HepG2 (cell line): ENCODE data around the gene ANKRD62.

ENCODE experiments used
- CBX2 ChIP-seq, 2 experiments: fragments of 200-600 bp in 1 of 2; sonication (generic); formaldehyde crosslinking in 1 of 2; IDR thresholded peaks; 2 replicates each; pipeline versions ENCODE4 v1.7.0 to v1.8.1; 2018 to 2022; ENCODE audit warnings: low read depth in 2 of 2, low read length in 1 of 2, mild to moderate bottlenecking in 1 of 2, missing genetic modification reagents in 1 of 2
- CREM ChIP-seq, 2 experiments: sonication (generic) in 1 of 2; formaldehyde crosslinking in 1 of 2; IDR thresholded peaks; 2 replicates each; pipeline versions ENCODE4 v1.4.0 to v1.6.1; 2016 to 2020; ENCODE audit warnings: antibody characterized with exemption in 1 of 2, mild to moderate bottlenecking in 1 of 2, missing genetic modification reagents in 1 of 2
- MZF1 ChIP-seq: sonication (generic); formaldehyde crosslinking; IDR thresholded peaks from 2 replicates; pipeline ENCODE4 v1.8.1; 2023; ENCODE audit warnings: mild to moderate bottlenecking, missing genetic modification reagents, borderline replicate concordance
- POLR2A ChIP-seq, 2 experiments: IDR thresholded peaks; 2 replicates each; pipeline ENCODE4 v1.6.1; 2011; ENCODE audit warnings: low read depth in 2 of 2, low read length in 2 of 2, mild to moderate bottlenecking in 1 of 2, moderate library complexity in 1 of 2; ENCODE audit not compliant: insufficient read depth in 1 of 2
- STAT5B ChIP-seq: sonication (generic); formaldehyde crosslinking; IDR thresholded peaks from 2 replicates; pipeline ENCODE4 v1.4.0; 2020; ENCODE audit warnings: missing genetic modification reagents
- SUZ12 ChIP-seq: fragments of 150-350 bp; IDR thresholded peaks from 2 replicates; pipeline ENCODE4 v1.6.1; 2014; ENCODE audit warnings: low read depth, low read length
- TCF12 ChIP-seq, 2 experiments: fragments of 450-650 bp in 1 of 2; sonication (generic) in 1 of 2; formaldehyde crosslinking in 1 of 2; IDR thresholded peaks; 2 replicates each; pipeline versions ENCODE4 v1.6.1 to v1.8.0; 2017 to 2022; ENCODE audit warnings: antibody characterized with exemption in 1 of 2, mild to moderate bottlenecking in 1 of 2, missing genetic modification reagents in 1 of 2, moderate library complexity in 1 of 2
- TMF1 ChIP-seq: sonication (generic); formaldehyde crosslinking; IDR thresholded peaks from 2 replicates; pipeline ENCODE4 v1.8.1; 2022; ENCODE audit warnings: low read depth, missing genetic modification reagents
- TF ChIP-seq, protein P1 (sequence below): sonication (generic); formaldehyde crosslinking; IDR thresholded peaks from 2 replicates; pipeline ENCODE4 v1.4.0; 2020; ENCODE audit warnings: missing genetic modification reagents

DNA sequence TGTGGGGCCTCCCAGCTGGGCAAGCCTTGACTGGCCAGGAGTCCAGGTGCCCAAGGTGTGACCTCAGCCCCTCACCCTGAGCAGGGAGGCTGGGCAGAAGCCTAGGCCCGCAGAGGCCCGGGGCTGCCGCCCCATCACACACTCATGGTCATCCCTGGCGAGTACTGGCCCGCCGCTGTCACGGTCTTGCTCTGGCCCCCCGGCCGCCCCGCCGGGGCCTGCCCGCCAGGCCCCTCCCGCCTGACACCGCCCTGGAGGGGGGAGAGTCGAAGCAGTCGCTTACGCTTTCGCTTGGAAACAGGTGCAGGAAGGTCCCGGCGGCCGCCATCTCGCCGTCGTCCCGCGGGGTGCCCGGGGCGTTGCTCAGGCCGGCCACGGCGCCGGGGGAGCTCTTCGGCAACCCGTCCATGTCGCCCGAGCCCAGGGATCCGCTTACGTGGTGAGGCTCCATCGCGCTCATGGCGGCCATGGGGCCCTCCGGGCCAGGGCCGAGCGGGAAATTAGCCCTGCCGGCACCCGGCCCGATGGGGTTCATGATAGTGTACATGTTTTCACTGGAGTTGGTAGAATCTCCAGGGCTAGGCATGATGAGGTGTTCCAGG is 26.6 kb upstream of the ANKRD62 start:
- no peak for TF ChIP-seq MZF1 (CRISPR knock-in tag)
- no peak for TF ChIP-seq CREM (IDR thresholded peaks at IDR 0.05)
- no peak for TF ChIP-seq CREM (CRISPR knock-in tag; IDR thresholded peaks at IDR 0.05)
- TF ChIP-seq SUZ12 = no peak
- TF ChIP-seq TCF12 (IDR thresholded peaks at IDR 0.05) = no peak
- no peak for TF ChIP-seq TCF12 (CRISPR knock-in tag; IDR thresholded peaks at IDR 0.05)
- no peak for TF ChIP-seq POLR2A (IDR thresholded peaks at IDR 0.05; ENCODE audit: insufficient read depth in 1 of 2, low read depth in 2 of 2, low read length in 2 of 2)
- TF ChIP-seq, protein P1, sequence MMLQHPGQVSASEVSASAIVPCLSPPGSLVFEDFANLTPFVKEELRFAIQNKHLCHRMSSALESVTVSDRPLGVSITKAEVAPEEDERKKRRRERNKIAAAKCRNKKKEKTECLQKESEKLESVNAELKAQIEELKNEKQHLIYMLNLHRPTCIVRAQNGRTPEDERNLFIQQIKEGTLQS = no peak
- TF ChIP-seq CBX2 (IDR thresholded peaks at IDR 0.05; ENCODE audit: low read depth, low read length) = no peak
- no peak for TF ChIP-seq CBX2 (CRISPR knock-in tag; IDR thresholded peaks at IDR 0.05; ENCODE audit: low read depth)
- no peak for TF ChIP-seq TMF1
- no peak for TF ChIP-seq STAT5B
